K562 (cell line): ENCODE data around the gene GLTPD2. TPM values are rescaled to one million over a fixed set of nuclear protein-coding genes. Genes with fewer than 3 reads are reported as not detected.

ENCODE experiments used
- BRCA1 ChIP-seq, 2 experiments: fragments of 450-650 bp in 1 of 2; sonication (generic) in 1 of 2; formaldehyde crosslinking in 1 of 2; IDR thresholded peaks; 2 replicates each; pipeline versions ENCODE4 v1.5.0 to v1.6.1; 2017 to 2020; ENCODE audit warnings: mild to moderate bottlenecking in 1 of 2, missing genetic modification reagents in 1 of 2
- CXXC5 ChIP-seq: fragments of 250-450 bp; sonication (Bioruptor Pico); IDR thresholded peaks from 2 replicates; pipeline ENCODE4 v1.8.0; 2022; ENCODE audit warnings: inconsistent platforms, mild to moderate bottlenecking, moderate library complexity
- ELF2 ChIP-seq: fragments of 250-450 bp; sonication (Bioruptor Pico); IDR thresholded peaks from 2 replicates; pipeline ENCODE4 v1.5.0; 2021; ENCODE audit warnings: mild to moderate bottlenecking
- ESRRA ChIP-seq: fragments of 450-650 bp; IDR thresholded peaks from 2 replicates; pipeline ENCODE4 v1.6.1; 2014; ENCODE audit warnings: low read depth, mild to moderate bottlenecking, moderate library complexity, borderline replicate concordance
- HDAC8 ChIP-seq: fragments of 450-650 bp; IDR thresholded peaks from 2 replicates; pipeline ENCODE4 v1.6.1; 2016; ENCODE audit warnings: mild to moderate bottlenecking, missing genetic modification characterization, moderate library complexity, missing compliant biosample characterization
- HNRNPUL1 ChIP-seq: fragments of 200-400 bp; formaldehyde crosslinking; IDR thresholded peaks from 2 replicates; pipeline ENCODE4 v1.6.1; 2017; ENCODE audit warnings: low read length
- MAZ ChIP-seq, 2 experiments: fragments of 450-650 bp in 1 of 2; sonication (generic) in 1 of 2; formaldehyde crosslinking; IDR thresholded peaks in 1 of 2; conservative IDR thresholded peaks in 1 of 2; 2 replicates each; pipeline versions ENCODE4 v1.4.0 to v1.5.0; 2020; ENCODE audit warnings: mild to moderate bottlenecking in 1 of 2, missing genetic modification reagents in 1 of 2
- MIER1 ChIP-seq: fragments of 450-650 bp; IDR thresholded peaks from 2 replicates; pipeline ENCODE4 v1.6.1; 2016; ENCODE audit warnings: antibody characterized with exemption, mild to moderate bottlenecking, low read depth
- PHB2 ChIP-seq: fragments of 450-650 bp; IDR thresholded peaks from 2 replicates; pipeline ENCODE4 v1.6.1; 2017; ENCODE audit warnings: low read depth
- POLR2H ChIP-seq: IDR thresholded peaks from 2 replicates; pipeline ENCODE4 v1.6.1; 2016; ENCODE audit warnings: missing genetic modification characterization, low read depth, mild to moderate bottlenecking, control low read depth, missing compliant biosample characterization, moderate library complexity
- PTBP1 ChIP-seq: fragments of 200-400 bp; formaldehyde crosslinking; IDR thresholded peaks from 2 replicates; pipeline ENCODE4 v1.6.1; 2017; ENCODE audit warnings: low read depth, low read length
- PYGO2 ChIP-seq: fragments of 450-650 bp; IDR thresholded peaks from 2 replicates; pipeline ENCODE4 v1.6.1; 2016; ENCODE audit warnings: mild to moderate bottlenecking, missing genetic modification characterization, moderate library complexity, missing compliant biosample characterization
- SIN3A ChIP-seq, 2 experiments: fragments of 150-350 bp in 1 of 2; IDR thresholded peaks; 2 replicates each; pipeline ENCODE4 v1.6.1; 2011 to 2016; ENCODE audit warnings: borderline replicate concordance in 2 of 2, low read depth in 2 of 2, low read length in 2 of 2, mild to moderate bottlenecking in 2 of 2, moderate library complexity in 2 of 2; ENCODE audit not compliant: control insufficient read depth in 1 of 2
- STAT6 ChIP-seq: sonication (generic); formaldehyde crosslinking; IDR thresholded peaks from 2 replicates; pipeline ENCODE4 v1.8.1; 2023; ENCODE audit warnings: mild to moderate bottlenecking, missing genetic modification reagents
- USF1 ChIP-seq: sonication (generic); formaldehyde crosslinking; IDR thresholded peaks from 2 replicates; pipeline ENCODE4 v1.9.0; 2022; ENCODE audit warnings: mild to moderate bottlenecking, missing genetic modification reagents
- ZBED1 ChIP-seq: IDR thresholded peaks from 2 replicates; pipeline ENCODE4 v1.6.1; 2014
- ZBTB8A ChIP-seq: fragments of 450-650 bp; IDR thresholded peaks from 2 replicates; pipeline ENCODE4 v1.6.1; 2018; ENCODE audit warnings: mild to moderate bottlenecking, moderate library complexity; ENCODE audit not compliant: partially characterized antibody
- ZNF143 ChIP-seq: sonication (generic); formaldehyde crosslinking; IDR thresholded peaks from 2 replicates; pipeline ENCODE4 v1.9.0; 2022; ENCODE audit warnings: mild to moderate bottlenecking, missing genetic modification reagents
- ZNF232 ChIP-seq: sonication (generic); formaldehyde crosslinking; IDR thresholded peaks from 2 replicates; pipeline ENCODE4 v1.8.0; 2022; ENCODE audit warnings: mild to moderate bottlenecking, missing genetic modification reagents
- ZNF282 ChIP-seq: sonication (generic); formaldehyde crosslinking; IDR thresholded peaks from 2 replicates; pipeline ENCODE4 v1.8.1; 2023; ENCODE audit warnings: missing genetic modification reagents
- ZNF717 ChIP-seq: fragments of 250-450 bp; sonication (Bioruptor Pico); IDR thresholded peaks from 2 replicates; pipeline ENCODE4 v1.5.0; 2021
- ZNF780A ChIP-seq: fragments of 250-450 bp; sonication (Bioruptor Pico); IDR thresholded peaks from 2 replicates; pipeline ENCODE4 v1.5.0; 2021; ENCODE audit warnings: mild to moderate bottlenecking
- polyA plus RNA-seq, 8 experiments: library from polyadenylated mRNA; depleted of rRNA in 4 of 8; stranded (reverse) in 5 of 8; unstranded in 3 of 8; fragments of >200 nt; fragmentation: Nextera tagmentation in 2 of 8; fragmentation: Illumina TruSeq in 1 of 8; extraction: Ambion mirVana in 2 of 8; extraction: Trizol in 1 of 8; gene quantifications; 2 replicates each; pipeline versions ENCODE4 v1.2.1 to v1.2.3, GENCODE V29; 2011 to 2014; ENCODE audit warnings: inconsistent platforms in 1 of 8, missing spikeins in 1 of 8
- total RNA-seq, 7 experiments: library from RNA; depleted of rRNA in 6 of 7; stranded (reverse); fragments of >200 nt in 6 of 7; fragmentation: Illumina TruSeq in 2 of 7; extraction: Trizol in 2 of 7; gene quantifications; 2 replicates each; pipeline versions ENCODE4 v1.2.1 to v1.2.3, GENCODE V29; 2011 to 2021; ENCODE audit warnings: low replicate concordance in 1 of 7
- TF ChIP-seq, protein P1 (sequence below): IDR thresholded peaks from 2 replicates; pipeline ENCODE4 v1.6.1; 2012; ENCODE audit warnings: low read depth, low read length, improper control_type of control experiment, borderline replicate concordance

Gene GLTPD2
- total and polyA plus RNA-seq, 9 of the 15 experiments (the other 6 are each of a cell fraction or from before 2014, with no cell fraction given): not detected

DNA sequence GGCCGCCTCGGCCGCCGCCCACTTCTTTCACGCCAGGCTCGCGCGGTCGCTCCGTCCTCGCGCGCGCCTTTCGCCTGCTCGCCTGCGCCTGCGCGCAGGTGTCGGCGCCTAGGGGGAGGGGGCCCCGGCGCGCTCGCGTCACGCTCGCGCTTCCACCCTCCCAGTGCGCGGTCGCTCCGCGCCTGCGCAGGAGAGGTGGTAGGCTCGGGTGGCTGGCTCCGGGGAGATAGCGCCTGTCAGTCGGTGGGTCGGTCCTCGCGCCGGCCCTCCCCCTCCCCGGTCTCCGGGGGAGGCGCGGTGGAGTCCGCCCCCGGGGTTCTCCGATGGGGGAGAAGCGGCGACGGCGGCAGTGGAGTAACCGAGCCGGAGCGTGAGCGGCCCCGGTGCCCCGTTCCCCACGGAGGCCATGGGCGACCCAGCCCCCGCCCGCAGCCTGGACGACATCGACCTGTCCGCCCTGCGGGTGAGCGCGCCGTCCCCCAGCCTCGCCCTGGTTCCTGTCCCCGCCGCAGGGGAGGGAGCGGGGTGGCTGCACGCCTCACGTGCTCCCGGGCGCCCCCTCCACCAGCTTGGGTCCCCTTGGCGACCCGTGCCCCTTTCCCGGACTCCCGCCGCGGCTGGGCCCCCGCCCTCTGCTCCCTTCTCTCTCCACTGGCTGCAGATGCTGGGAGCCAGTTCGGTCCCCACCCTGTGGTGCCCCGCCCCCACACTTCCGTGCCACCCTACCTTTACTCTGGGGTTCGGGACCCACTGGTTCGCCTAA lies 44.6 kb downstream of the GLTPD2 start, which contains the start of gene MINK1 (continued):
- no peak for TF ChIP-seq HNRNPUL1
- TF ChIP-seq ELF2 (CRISPR knock-in tag): no peak
- peak; percentile 14; the same call in 1 of the 2 replicates for TF ChIP-seq USF1 (CRISPR knock-in tag)
- peak; percentile 18; the same call in 1 of the 2 replicates for TF ChIP-seq ESRRA
- TF ChIP-seq ZNF143 (CRISPR knock-in tag): 0 out of 2 replicates have a peak, but pooled peaks have one; percentile 24
- TF ChIP-seq PYGO2 (tag): no peak
- TF ChIP-seq PHB2: no peak
- no peak for TF ChIP-seq ZNF282
- TF ChIP-seq ZBTB8A: no peak
- TF ChIP-seq PTBP1: no peak
- TF ChIP-seq ZNF780A (CRISPR knock-in tag): no peak
- TF ChIP-seq POLR2H (tag): no peak
- 0 out of 4 replicates have a peak, but pooled peaks of 1 of the 2 experiments have one; percentile 10 for TF ChIP-seq SIN3A (IDR thresholded peaks at IDR 0.05; ENCODE audit: borderline replicate concordance in 2 of 2, control insufficient read depth in 1 of 2, low read depth in 2 of 2, low read length in 2 of 2)
- TF ChIP-seq, protein P1, sequence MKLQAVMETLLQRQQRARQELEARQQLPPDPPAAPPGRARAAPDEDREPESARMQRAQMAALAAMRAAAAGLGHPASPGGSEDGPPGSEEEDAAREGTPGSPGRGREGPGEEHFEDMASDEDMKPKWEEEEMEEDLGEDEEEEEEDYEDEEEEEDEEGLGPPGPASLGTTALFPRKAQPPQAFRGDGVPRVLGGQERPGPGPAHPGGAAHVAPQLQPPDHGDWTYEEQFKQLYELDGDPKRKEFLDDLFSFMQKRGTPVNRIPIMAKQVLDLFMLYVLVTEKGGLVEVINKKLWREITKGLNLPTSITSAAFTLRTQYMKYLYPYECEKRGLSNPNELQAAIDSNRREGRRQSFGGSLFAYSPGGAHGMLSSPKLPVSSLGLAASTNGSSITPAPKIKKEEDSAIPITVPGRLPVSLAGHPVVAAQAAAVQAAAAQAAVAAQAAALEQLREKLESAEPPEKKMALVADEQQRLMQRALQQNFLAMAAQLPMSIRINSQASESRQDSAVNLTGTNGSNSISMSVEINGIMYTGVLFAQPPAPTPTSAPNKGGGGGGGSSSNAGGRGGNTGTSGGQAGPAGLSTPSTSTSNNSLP: no peak
- TF ChIP-seq ZNF717 (CRISPR knock-in tag): no peak
- no peak for TF ChIP-seq ZBED1
- TF ChIP-seq STAT6 (CRISPR knock-in tag): no peak
- no peak for TF ChIP-seq HDAC8 (tag)
- TF ChIP-seq MIER1: no peak
- TF ChIP-seq BRCA1 (IDR thresholded peaks at IDR 0.05): no peak
- no peak for TF ChIP-seq BRCA1 (CRISPR knock-in tag; IDR thresholded peaks at IDR 0.05)
- TF ChIP-seq CXXC5 (CRISPR knock-in tag): peak; percentile 88
- no peak for TF ChIP-seq ZNF232 (CRISPR knock-in tag)
- peak; percentile 27 to 93; a peak in 3 of 4 replicates for TF ChIP-seq MAZ (CRISPR knock-in tag; conservative IDR thresholded peaks at IDR 0.05 in 1 of 2, IDR thresholded peaks at IDR 0.05 in 1 of 2)
